NCI-H526 treated with DMSO at 0.1 percent for 48 hours (cell line): ENCODE results near the gene RABGAP1.

Experiments
- DNase-seq: peaks from one replicate; lab custom pipeline; 2025; lab: John Stamatoyannopoulos, UW

The RABGAP1 gene

GRCh38 chr9:123084256-123084655 is 143.4 kb downstream of the RABGAP1 start:
- DNase-seq = no peak

GRCh38 chr9:123085916-123086315 is 145.1 kb downstream of the RABGAP1 start:
- DNase-seq = no peak

- DNase-seq = no peak
Observed at GRCh38 chr9:123087359-123087888, 146.6 kb downstream of the RABGAP1 start.

- DNase-seq = no peak
Observed at GRCh38 chr9:123089040-123089439, 148.2 kb downstream of the RABGAP1 start.

- peak; percentile 50 for DNase-seq
Observed at GRCh38 chr9:123089790-123090189, 149.0 kb downstream of the RABGAP1 start.

- DNase-seq = no peak
Observed at GRCh38 chr9:123090198-123090896, 149.5 kb downstream of the RABGAP1 start.

GRCh38 chr9:123090956-123091355 is 150.1 kb downstream of the RABGAP1 start:
- no peak for DNase-seq

GRCh38 chr9:123091459-123091858 is 150.6 kb downstream of the RABGAP1 start:
- DNase-seq = no peak

GRCh38 chr9:123093141-123093540 is 152.3 kb downstream of the RABGAP1 start:
- DNase-seq = no peak

- no peak for DNase-seq
Observed at GRCh38 chr9:123096987-123097386, 156.2 kb downstream of the RABGAP1 start.

GRCh38 chr9:123097430-123098095 is 156.7 kb downstream of the RABGAP1 start:
- DNase-seq = no peak

GRCh38 chr9:123098096-123098459 is 157.3 kb downstream of the RABGAP1 start:
- DNase-seq = no peak

- DNase-seq = no peak
Observed at GRCh38 chr9:123099042-123099441, 158.2 kb downstream of the RABGAP1 start.

- DNase-seq = no peak
Observed at GRCh38 chr9:123099548-123099947, 158.7 kb downstream of the RABGAP1 start.

GRCh38 chr9:123102375-123103113 is 161.7 kb downstream of the RABGAP1 start:
- no peak for DNase-seq

- no peak for DNase-seq
Observed at GRCh38 chr9:123104807-123105206, 164.0 kb downstream of the RABGAP1 start.

- DNase-seq = no peak
Observed at GRCh38 chr9:123105490-123105889, 164.7 kb downstream of the RABGAP1 start.

- DNase-seq = no peak
Observed at GRCh38 chr9:123107639-123108285, 166.9 kb downstream of the RABGAP1 start.

GRCh38 chr9:123108976-123109375 is 168.2 kb downstream of the RABGAP1 start:
- no peak for DNase-seq

GRCh38 chr9:123109540-123110279 is 168.9 kb downstream of the RABGAP1 start:
- DNase-seq = no peak

- DNase-seq = no peak
Observed at GRCh38 chr9:123111427-123112014, 170.7 kb downstream of the RABGAP1 start.
